ENCODE data around the gene ST6GALNAC4. TPM values are rescaled to one million over a fixed set of nuclear protein-coding genes. Genes with fewer than 3 reads are reported as not detected.

Gene ST6GALNAC4
- total RNA-seq, 1 experiment from 2014 or later: 15.4 TPM

- Histone ChIP-seq H3T11ph (ENCODE audit: low read length) (no peak overlapping the region), H2AFZ (ENCODE audit: low read length) (no peak overlapping the region), H3K27ac (ENCODE audit: insufficient read length, low read depth, low read length) (no peak overlapping the region), H4K91ac (ENCODE audit: insufficient read length, low read depth, low read length) (no peak overlapping the region), H3K27me3 (ENCODE audit: insufficient read depth, low read length) (no peaks in the 10 kb centered on the region), H3K18ac (ENCODE audit: insufficient read length, low read depth, low read length) (no peak overlapping the region), H3K14ac (ENCODE audit: insufficient read depth, low read length) (no peak overlapping the region), H3K79me1 (ENCODE audit: insufficient read depth, low read depth, low read length, poor library complexity, severe bottlenecking) (no peaks in the 10 kb centered on the region), H3K4ac (ENCODE audit: low read depth, low read length) (no peak overlapping the region), H3K9ac (ENCODE audit: extremely low read depth, insufficient read length, low read length) (no peak overlapping the region), H3K23ac (ENCODE audit: insufficient read length, low read depth, low read length) (no peak overlapping the region), H3K9me3 (ENCODE audit: control insufficient read depth, low read depth, low read length) (no peaks in the 10 kb centered on the region), H2BK12ac (ENCODE audit: insufficient read length, low read depth, low read length) (no peak overlapping the region), H4K8ac (replicated peaks; ENCODE audit: insufficient read length, low read depth, low read length) (no peak overlapping the region), H2AK5ac (ENCODE audit: insufficient read length, low read length) (no peak overlapping the region), H3K4me2 (ENCODE audit: insufficient read depth, insufficient read length, low read length) (no peak overlapping the region), H2BK5ac (ENCODE audit: insufficient read length, low read length) (no peak overlapping the region), H3K23me2 (ENCODE audit: insufficient read length, low read depth, low read length, poor library complexity, severe bottlenecking) (peaks cover 12% of the 10 kb centered on the region), H3K56ac (ENCODE audit: insufficient read length, low read depth, low read length) (no peak overlapping the region), H2BK120ac (ENCODE audit: low read depth, low read length, poor library complexity, severe bottlenecking) (no peak overlapping the region), H3K4me1 (ENCODE audit: insufficient read depth, low read length) (peaks cover 2% of the 10 kb centered on the region; the same call in 1 of the 2 replicates), H4K20me1 (ENCODE audit: control insufficient read depth, insufficient read depth, insufficient read length) (no peaks in the 10 kb centered on the region), H2BK20ac (ENCODE audit: low read depth, low read length, poor library complexity, severe bottlenecking) (no peak overlapping the region), H3K79me2 (ENCODE audit: insufficient read depth, low read length) (no peaks in the 10 kb centered on the region), H4K5ac (ENCODE audit: insufficient read length, low read depth, low read length) (no peak overlapping the region), H2BK15ac (ENCODE audit: low read depth, low read length) (no peak overlapping the region)
- H3K27me3 Mint-ChIP-seq (ENCODE audit: low read depth): peaks cover 25% of the 10 kb centered on the region
- peaks cover 4 to 12% of the 10 kb centered on the region in 2 experiments for H3K4me1 Mint-ChIP-seq
- TF ChIP-seq, protein P1, sequence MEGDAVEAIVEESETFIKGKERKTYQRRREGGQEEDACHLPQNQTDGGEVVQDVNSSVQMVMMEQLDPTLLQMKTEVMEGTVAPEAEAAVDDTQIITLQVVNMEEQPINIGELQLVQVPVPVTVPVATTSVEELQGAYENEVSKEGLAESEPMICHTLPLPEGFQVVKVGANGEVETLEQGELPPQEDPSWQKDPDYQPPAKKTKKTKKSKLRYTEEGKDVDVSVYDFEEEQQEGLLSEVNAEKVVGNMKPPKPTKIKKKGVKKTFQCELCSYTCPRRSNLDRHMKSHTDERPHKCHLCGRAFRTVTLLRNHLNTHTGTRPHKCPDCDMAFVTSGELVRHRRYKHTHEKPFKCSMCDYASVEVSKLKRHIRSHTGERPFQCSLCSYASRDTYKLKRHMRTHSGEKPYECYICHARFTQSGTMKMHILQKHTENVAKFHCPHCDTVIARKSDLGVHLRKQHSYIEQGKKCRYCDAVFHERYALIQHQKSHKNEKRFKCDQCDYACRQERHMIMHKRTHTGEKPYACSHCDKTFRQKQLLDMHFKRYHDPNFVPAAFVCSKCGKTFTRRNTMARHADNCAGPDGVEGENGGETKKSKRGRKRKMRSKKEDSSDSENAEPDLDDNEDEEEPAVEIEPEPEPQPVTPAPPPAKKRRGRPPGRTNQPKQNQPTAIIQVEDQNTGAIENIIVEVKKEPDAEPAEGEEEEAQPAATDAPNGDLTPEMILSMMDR (conservative IDR thresholded peaks at IDR 0.05): no peak
- DNase-seq: no peak
- H3K4me3 Mint-ChIP-seq: no peak overlapping the region
- no peak overlapping the region for H3K27ac Mint-ChIP-seq
- no CpG with 5 or more reads among the region's 8 CpGs for WGBS (ENCODE audit: extremely low coverage, insufficient read length, low lambda C conversion rate)
- H3K36me3 Mint-ChIP-seq (ENCODE audit: insufficient read depth in 1 of 3, low read depth in 3 of 3): peaks cover 2 to 6% (median 6%) of the 10 kb centered on the region in 3 experiments; a peak in 6 of 7 replicates
- H3K9me3 Mint-ChIP-seq: no peaks in the 10 kb centered on the region; a peak in 1 of 5 replicates
Measured at GRCh38 chr9:127923771-127924170, 6.9 kb upstream of the ST6GALNAC4 start.

Data from H9 (cell line).